GM19193 (cell line): ENCODE measurements around the gene NCSTN.

Experiments used
- POLR2A ChIP-seq: IDR thresholded peaks from 4 replicates; pipeline ENCODE4 v1.6.1; 2011; ENCODE audit not compliant: insufficient read depth, insufficient read length; ENCODE audit errors: extremely low read depth

Gene NCSTN

DNA sequence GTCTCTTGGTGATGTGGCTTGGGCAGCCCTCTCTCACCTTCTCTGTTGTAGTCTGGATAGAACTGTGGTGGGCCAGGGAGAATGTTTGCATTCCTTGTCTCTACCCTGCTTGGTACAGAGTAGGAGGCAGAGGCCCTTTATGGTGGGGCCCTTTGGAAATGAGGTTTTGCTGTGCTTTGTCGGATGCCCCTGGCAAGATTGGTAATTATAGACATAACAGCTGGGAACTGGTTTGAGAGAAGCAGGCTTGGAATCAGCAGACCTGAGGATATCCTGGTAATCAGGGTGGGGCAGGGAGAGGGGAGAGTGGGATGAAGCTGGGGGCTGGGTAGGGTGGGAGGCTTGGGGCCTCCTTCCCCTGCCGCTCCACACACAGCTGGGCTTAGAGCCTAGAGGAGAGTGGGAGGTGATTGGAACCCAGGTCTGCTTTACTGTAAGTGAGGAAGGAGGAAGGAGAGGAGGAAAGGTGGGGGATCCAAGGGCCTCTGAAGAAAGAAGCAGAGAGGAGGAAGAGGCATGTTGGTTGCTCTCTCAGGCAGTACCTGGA lies 62.2 kb downstream of the NCSTN start:
- TF ChIP-seq POLR2A = no peak

GRCh38 chr1:160406131-160406968 lies 63.2 kb downstream of the NCSTN start:
- no peak for TF ChIP-seq POLR2A

- TF ChIP-seq POLR2A = no peak
These were observed 64.9 kb downstream of the NCSTN start for GRCh38 chr1:160407839-160408801.
